ENCODE data around the gene IER2. TPM values are rescaled to one million over a fixed set of nuclear protein-coding genes. Genes with fewer than 3 reads are reported as not detected.

Gene IER2
- total and polyA plus RNA-seq, 12 donors: 19.2 to 54.6 (median 36.0) TPM

GRCh38 chr19:13127811-13128575, 22.2 kb upstream of the IER2 start:
- H3K4me1 ChIP-seq: peaks cover 0 to 21% (median 7%) of the 10 kb centered on the region in 9 donors
- ATAC-seq (peak in 1 of 8 donors; percentile 14), DNase-seq (no peak)
- H3K4me3 ChIP-seq: no peak overlapping the region
- H3K27me3 ChIP-seq: no peaks in the 10 kb centered on the region
- H3K9me3 ChIP-seq: no peaks in the 10 kb centered on the region
- peak overlapping the region in 1 of 10 donors; percentile 35 for H3K27ac ChIP-seq
- TF ChIP-seq, protein P1, sequence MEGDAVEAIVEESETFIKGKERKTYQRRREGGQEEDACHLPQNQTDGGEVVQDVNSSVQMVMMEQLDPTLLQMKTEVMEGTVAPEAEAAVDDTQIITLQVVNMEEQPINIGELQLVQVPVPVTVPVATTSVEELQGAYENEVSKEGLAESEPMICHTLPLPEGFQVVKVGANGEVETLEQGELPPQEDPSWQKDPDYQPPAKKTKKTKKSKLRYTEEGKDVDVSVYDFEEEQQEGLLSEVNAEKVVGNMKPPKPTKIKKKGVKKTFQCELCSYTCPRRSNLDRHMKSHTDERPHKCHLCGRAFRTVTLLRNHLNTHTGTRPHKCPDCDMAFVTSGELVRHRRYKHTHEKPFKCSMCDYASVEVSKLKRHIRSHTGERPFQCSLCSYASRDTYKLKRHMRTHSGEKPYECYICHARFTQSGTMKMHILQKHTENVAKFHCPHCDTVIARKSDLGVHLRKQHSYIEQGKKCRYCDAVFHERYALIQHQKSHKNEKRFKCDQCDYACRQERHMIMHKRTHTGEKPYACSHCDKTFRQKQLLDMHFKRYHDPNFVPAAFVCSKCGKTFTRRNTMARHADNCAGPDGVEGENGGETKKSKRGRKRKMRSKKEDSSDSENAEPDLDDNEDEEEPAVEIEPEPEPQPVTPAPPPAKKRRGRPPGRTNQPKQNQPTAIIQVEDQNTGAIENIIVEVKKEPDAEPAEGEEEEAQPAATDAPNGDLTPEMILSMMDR (IDR thresholded peaks at IDR 0.05): no peak
- intact Hi-C loops (cut with DNase I): loop anchor here in 3 of 10 donors (10.0 kb wide), 1 partner anchor 137 kb away; no protein-coding TSS in a partner anchor
- H3K36me3 ChIP-seq: peaks cover 0 to 18% (median 0%) of the 10 kb centered on the region in 9 donors
- 89 to 90% methylated on average over 6 of the region's 6 CpGs for WGBS, 2 donors

- 55 to 87% methylated on average over 1 of the region's 1 CpG for WGBS, 2 donors
- Histone ChIP-seq H3K27me3 (no peaks in the 10 kb centered on the region), H3K4me3 (no peak overlapping the region), H3K4me1 (peaks cover 0 to 27% (median 12%) of the 10 kb centered on the region in 9 donors), H3K27ac (peak overlapping the region in 1 of 10 donors; percentile 35), H3K36me3 (peaks cover 0 to 18% (median 0%) of the 10 kb centered on the region in 9 donors), H3K9me3 (no peaks in the 10 kb centered on the region)
- peak in 4 of 8 donors; percentile 15 to 47 (median 24) for ATAC-seq
- no peak for DNase-seq
- intact Hi-C loops (cut with DNase I): loop anchor here in 3 of 10 donors (10.0 kb wide), 1 partner anchor 136 kb away; no protein-coding TSS in a partner anchor
- TF ChIP-seq, protein P1 (IDR thresholded peaks at IDR 0.05): no peak
Observed at GRCh38 chr19:13128583-13128982, 21.6 kb upstream of the IER2 start.

DNA sequence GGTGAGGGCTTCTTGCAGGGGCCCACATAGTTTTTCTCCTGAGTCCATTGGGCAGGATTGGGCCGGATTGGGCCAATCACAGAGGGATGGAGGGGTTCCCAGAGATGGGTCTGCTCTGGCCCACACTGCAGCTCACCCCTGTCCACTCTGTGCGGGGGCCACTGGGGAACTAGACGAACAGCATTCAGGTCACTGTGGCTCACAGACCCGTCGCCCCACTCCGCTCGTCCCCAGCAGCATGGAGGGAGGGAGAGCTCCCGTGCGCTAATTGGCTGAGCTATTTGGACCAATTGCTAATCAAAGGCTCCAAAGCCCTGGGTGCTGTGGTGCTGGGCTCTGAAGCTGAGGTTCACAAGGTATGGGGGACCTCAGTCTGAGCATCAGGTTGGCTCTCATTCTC, 20.8 kb upstream of the IER2 start:
- Histone ChIP-seq H3K27me3 (no peaks in the 10 kb centered on the region), H3K36me3 (peaks cover 0 to 15% (median 0%) of the 10 kb centered on the region in 9 donors), H3K27ac (no peak overlapping the region), H3K9me3 (no peaks in the 10 kb centered on the region), H3K4me3 (no peak overlapping the region), H3K4me1 (peaks cover 0 to 30% (median 20%) of the 10 kb centered on the region in 9 donors)
- WGBS, 2 donors: 93 to 94% methylated on average over 9 of the region's 9 CpGs
- no peak for ATAC-seq
- intact Hi-C loops (cut with DNase I): loop anchor here in 3 of 10 donors (10.0 kb wide), 1 partner anchor 135 kb away; no protein-coding TSS in a partner anchor
- no peak for DNase-seq
- TF ChIP-seq, protein P1 (IDR thresholded peaks at IDR 0.05): no peak

- TF ChIP-seq, protein P1 (IDR thresholded peaks at IDR 0.05): no peak
- intact Hi-C loops (cut with DNase I): no loop called here
- Histone ChIP-seq H3K27me3 (no peaks in the 10 kb centered on the region), H3K9me3 (no peaks in the 10 kb centered on the region), H3K4me3 (no peak overlapping the region), H3K4me1 (peaks cover 0 to 34% (median 25%) of the 10 kb centered on the region in 9 donors), H3K27ac (no peak overlapping the region), H3K36me3 (peaks cover 0 to 25% (median 5%) of the 10 kb centered on the region in 9 donors)
- WGBS, 2 donors: 94 to 96% methylated on average over 3 of the region's 3 CpGs
- ATAC-seq (no peak), DNase-seq (no peak)
Observed at GRCh38 chr19:13130886-13131490, 19.2 kb upstream of the IER2 start.
